ENCODE results near the gene CLINT1.

Gene CLINT1

DNA sequence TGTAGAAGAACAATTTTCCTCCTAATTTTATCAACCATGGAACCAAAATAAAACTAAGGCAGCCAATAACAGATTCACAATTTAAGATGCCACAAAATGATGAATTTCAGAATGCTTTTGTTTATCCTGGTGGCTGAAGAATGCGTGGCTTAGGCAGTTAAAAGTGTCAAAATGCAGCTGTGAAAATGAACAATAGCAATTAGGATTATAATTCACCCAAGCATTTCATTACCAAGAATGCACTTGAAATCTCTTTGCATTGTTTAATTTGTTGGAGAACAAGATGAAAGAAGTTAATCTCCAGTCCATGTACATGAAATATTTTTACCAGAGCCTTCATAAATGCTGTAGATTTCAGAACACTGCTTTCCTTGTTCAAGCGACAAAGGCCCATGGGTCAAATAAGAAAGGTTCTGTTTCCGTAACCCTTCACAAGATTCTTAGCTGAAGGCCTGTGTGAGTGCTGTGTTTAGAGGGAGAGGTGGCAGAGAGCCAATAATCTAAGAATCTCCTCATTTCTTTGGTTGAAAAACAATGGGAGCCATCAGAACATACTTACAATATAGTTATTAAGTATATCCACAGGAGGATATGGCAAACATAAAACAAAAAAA lies 39.3 kb downstream of the CLINT1 start:
- DNase-seq: no peak

DNA sequence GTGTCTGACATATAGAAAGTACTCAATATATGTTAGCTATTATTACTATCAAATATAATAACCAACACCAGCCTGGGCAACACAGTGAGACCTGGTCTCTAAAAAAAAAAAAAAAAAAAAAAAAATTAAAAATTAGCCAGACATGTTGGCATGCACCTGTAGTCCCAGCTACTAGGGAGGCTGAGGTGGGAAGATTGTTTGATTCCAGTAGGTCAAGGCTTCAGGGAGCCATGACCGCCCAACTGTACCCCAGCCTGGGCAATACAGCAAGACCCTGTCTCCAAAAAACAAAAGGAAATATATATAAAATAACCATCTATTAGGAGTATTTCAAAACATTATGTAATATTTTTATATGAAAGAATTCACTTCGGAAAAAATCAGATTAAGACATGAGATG lies 40.6 kb downstream of the CLINT1 start:
- no peak for DNase-seq

- DNase-seq: no peak
Measured at GRCh38 chr5:157817928-157818327, 41.0 kb downstream of the CLINT1 start.

- no peak for DNase-seq
Measured at GRCh38 chr5:157817387-157817702, 41.6 kb downstream of the CLINT1 start.

- DNase-seq: no peak
Measured at GRCh38 chr5:157816682-157817386, 42.1 kb downstream of the CLINT1 start.

GRCh38 chr5:157812086-157812485 lies 46.9 kb downstream of the CLINT1 start:
- no peak for DNase-seq

DNA sequence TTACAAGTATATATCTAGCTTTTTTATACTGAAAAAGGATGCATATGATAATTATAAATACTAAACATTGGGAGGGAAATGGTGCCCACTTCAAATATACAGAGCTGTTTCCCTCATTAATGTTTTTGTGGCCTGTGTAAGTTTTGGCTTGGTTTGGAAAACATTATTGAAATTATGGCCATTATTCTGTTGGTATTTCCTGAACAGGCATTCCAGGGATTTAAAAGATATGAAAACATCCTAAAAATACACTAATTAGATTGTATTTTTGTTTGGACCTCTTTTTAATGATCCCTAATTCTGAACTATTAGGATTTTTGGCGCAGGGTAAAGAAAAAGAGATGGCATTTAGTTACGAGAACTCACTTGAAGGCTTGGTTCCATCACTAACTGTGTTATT lies 50.9 kb downstream of the CLINT1 start:
- no peak for DNase-seq

DNA sequence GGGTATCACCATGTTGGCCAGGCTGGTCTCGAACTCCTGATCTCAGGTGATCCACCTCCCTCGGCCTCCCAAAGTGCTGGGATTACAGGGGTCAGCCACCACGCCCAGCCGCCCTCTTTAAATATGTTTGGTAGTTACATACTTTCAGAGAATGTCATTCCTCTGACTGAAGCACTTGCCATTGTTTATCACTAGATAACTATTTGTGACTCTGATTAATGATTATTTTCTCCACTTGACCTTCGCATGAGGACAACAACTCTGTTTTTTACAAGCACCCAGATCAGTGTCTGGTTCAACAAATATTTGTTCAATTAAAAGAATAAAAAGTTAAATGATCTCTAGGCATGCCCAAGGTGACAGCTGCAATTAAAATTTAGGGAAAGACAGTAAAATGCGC lies 56.2 kb downstream of the CLINT1 start:
- no peak for DNase-seq

- no peak for DNase-seq
Measured at GRCh38 chr5:157800137-157800536, 58.8 kb downstream of the CLINT1 start.

GRCh38 chr5:157799578-157799977 lies 59.4 kb downstream of the CLINT1 start:
- no peak for DNase-seq

DNA sequence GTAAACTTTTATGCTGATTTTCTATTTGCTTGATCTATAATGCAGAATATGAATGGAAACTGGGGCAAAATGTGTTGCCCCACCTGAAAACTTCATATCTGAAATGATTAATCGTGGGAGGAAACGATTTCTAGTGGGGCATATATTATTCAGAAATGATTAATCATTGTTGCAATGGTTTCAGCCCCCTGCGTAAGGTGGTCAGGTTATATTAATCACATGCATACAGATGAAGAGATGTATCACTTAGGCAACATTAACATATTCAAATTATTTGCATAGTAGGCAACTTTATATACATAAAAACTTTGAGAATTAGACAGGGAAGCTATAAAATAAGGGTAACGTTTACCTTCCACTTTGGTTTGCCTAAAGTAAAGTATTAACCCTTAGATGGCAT lies 65.6 kb downstream of the CLINT1 start:
- no peak for DNase-seq

DNA sequence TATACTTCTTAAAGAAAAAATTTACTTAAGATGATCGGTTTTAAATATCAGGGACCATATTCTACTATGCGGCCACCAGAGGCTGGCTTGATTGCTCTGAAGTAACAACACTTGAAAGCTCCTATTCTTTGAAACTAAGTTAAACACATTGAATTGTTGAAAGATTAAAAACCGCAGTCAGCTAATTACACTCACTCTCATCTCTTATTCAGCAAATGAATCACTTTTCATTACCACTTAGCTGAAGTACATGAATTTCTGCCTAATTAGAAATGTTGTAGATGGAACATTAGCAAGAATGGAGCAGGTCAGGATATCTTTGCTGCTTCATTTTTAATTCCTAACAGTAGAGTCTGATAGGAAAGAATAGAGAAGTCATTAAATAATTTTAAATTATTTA lies 73.1 kb downstream of the CLINT1 start:
- DNase-seq: no peak

GRCh38 chr5:157779221-157779620 lies 79.7 kb downstream of the CLINT1 start:
- no peak for DNase-seq

DNA sequence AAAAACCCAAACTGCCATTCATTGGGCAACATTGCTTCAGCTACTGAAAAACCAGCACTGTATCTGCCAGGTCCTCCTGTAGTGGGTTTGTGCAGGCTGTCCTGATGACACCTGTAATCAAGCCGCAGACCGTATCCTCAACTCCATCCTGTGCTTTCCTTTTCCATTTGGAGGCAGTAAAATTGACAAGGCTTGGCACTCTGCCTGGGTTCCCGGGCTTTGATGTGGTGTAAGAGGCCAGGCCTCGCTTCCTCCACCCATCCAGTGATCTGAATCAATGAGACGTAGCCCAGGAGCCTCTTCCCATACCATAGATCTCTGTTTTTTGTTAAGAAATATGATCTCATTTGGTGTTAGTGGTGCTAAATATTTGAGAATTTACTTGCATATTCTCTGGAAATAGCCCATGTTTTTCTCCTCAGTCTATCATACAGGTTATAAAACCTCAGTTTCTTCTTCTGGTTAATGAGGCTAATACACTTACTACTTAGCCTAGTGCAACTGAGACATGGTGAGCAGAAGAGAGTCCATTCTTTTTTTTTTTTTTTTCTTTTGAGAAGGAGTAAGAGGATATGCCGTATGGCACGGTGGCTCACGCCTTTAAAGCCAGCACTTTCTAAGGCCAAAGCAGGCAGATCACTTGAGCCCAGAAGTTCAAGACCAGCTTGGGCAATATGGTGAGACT lies 80.7 kb downstream of the CLINT1 start:
- peak; percentile 24 for DNase-seq

GRCh38 chr5:157772127-157772526 lies 86.8 kb downstream of the CLINT1 start:
- no peak for DNase-seq

- no peak for DNase-seq
Measured at GRCh38 chr5:157770665-157771064, 88.3 kb downstream of the CLINT1 start.

- no peak for DNase-seq
Measured at GRCh38 chr5:157767689-157768088, 91.3 kb downstream of the CLINT1 start.

GRCh38 chr5:157766902-157767301 lies 92.0 kb downstream of the CLINT1 start:
- DNase-seq: no peak

- DNase-seq: no peak
Measured at GRCh38 chr5:157766442-157766841, 92.5 kb downstream of the CLINT1 start.

- DNase-seq: no peak
Measured at GRCh38 chr5:157764531-157764930, 94.4 kb downstream of the CLINT1 start.

GRCh38 chr5:157761690-157762621 lies 97.0 kb downstream of the CLINT1 start:
- DNase-seq: peak; percentile 13

- DNase-seq: no peak
Measured at GRCh38 chr5:157758706-157759105, 100.2 kb downstream of the CLINT1 start.

DNA sequence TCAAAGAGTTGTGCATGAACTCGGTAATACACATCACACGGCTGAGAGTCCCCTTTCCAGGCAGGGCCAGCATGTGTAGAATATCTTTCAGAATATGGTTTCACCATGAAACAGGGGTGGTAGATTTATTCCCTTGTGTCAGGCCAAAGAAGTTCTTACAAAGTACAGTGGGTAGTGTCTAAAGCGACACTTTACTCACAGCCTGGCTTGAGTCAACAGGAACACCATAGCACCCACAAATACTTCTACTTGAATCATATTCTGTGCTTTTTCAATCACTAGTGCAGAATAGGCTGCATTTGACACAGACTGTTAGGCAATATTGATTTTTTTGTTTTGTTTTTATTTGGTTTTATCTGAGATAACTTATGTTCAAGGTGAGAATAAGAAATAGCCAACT lies 102.8 kb downstream of the CLINT1 start:
- no peak for DNase-seq
